VCaP (cell line): ENCODE measurements around the gene DUSP14.
A peak's percentile ranks its signal among the peaks of the same experiment; 100 is the strongest.

ENCODE experiments used
- H3K27ac ChIP-seq: fragments of 450-650 bp; 2 replicates; pipeline ENCODE4 v1.5.1; 2017
- CTCF ChIP-seq: fragments of 450-650 bp; conservative IDR thresholded peaks from 2 replicates; pipeline ENCODE4 v1.5.1; 2017; ENCODE audit warnings: mild to moderate bottlenecking, moderate library complexity

Gene DUSP14

GRCh38 chr17:37461668-37462067, 28.0 kb upstream of the DUSP14 start:
- no peak overlapping the region for H3K27ac ChIP-seq
- TF ChIP-seq CTCF, result no peak

- no peak for TF ChIP-seq CTCF
These were observed 27.2 kb upstream of the DUSP14 start for GRCh38 chr17:37462492-37462891.

GRCh38 chr17:37463039-37463438, 26.7 kb upstream of the DUSP14 start:
- no peak overlapping the region for H3K27ac ChIP-seq
- no peak for TF ChIP-seq CTCF

More at GRCh38 chr17:37462492-37462891, 27.2 kb upstream of the DUSP14 start:
- H3K27ac ChIP-seq, result no peak overlapping the region

- no peak overlapping the region for H3K27ac ChIP-seq
- no peak for TF ChIP-seq CTCF
These were observed 24.5 kb upstream of the DUSP14 start for GRCh38 chr17:37465069-37465616.

GRCh38 chr17:37466471-37466870, 23.2 kb upstream of the DUSP14 start:
- TF ChIP-seq CTCF, result no peak
- H3K27ac ChIP-seq, result no peak overlapping the region

- no peak for TF ChIP-seq CTCF
- no peak overlapping the region for H3K27ac ChIP-seq
These were observed 19.5 kb upstream of the DUSP14 start for GRCh38 chr17:37470181-37470580.

GRCh38 chr17:37475731-37476420, 13.8 kb upstream of the DUSP14 start:
- TF ChIP-seq CTCF, result no peak

More at GRCh38 chr17:37475731-37476420, 13.8 kb upstream of the DUSP14 start:
- H3K27ac ChIP-seq, result peak overlapping the region; percentile 25; the same call in 1 of the 2 replicates
